ENCODE data around the gene ATR. TPM values are rescaled to one million over a fixed set of nuclear protein-coding genes. Genes with fewer than 3 reads are reported as not detected.
A peak's percentile ranks its signal among the peaks of the same experiment; 100 is the strongest.
"Not testable (repeated sequence)": the region's sequence is repeated elsewhere in the genome, so short reads cannot be mapped to it uniquely, and the experiment has no call there.

Gene ATR
- polyA plus RNA-seq, 4 donors, result 22.6 to 34.1 (median 29.7) TPM

GRCh38 chr3:142595581-142595950 is 17.0 kb upstream of the ATR start:
- peak in 1 of 4 donors; percentile 24 for DNase-seq (ENCODE audit: low read depth in 4 of 4, low spot score in 2 of 4)

- DNase-seq (ENCODE audit: low read depth in 4 of 4, low spot score in 2 of 4), result no peak
Measured at GRCh38 chr3:142595141-142595540, 16.6 kb upstream of the ATR start.

DNA sequence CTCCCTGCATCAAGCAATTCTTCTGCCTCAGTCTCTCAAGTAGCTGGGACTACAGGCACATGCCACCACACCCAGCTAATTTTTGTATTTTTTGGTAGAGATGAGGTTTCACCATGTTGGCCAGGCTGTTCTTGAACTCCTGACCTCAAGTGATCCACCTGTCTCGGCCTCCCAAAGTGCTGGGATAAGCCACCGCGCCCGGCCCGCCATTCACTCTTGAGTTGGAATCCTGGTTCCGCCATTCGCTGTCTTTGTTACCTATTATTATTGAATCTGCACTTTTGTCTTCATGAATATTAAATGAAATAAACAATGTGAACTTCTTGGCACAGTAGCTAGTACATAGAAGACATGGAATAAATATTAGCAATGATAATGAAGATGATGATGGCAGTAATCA is 13.7 kb upstream of the ATR start:
- not testable (repeated sequence) for DNase-seq (ENCODE audit: low read depth in 4 of 4, low spot score in 2 of 4)

GRCh38 chr3:142588703-142589102 is 10.2 kb upstream of the ATR start:
- DNase-seq (ENCODE audit: low read depth in 4 of 4, low spot score in 2 of 4), result no peak

- DNase-seq (ENCODE audit: low read depth in 4 of 4, low spot score in 2 of 4), result peak in 2 of 4 donors; percentile 54 to 69
Measured at GRCh38 chr3:142586803-142587406, 8.4 kb upstream of the ATR start.

DNA sequence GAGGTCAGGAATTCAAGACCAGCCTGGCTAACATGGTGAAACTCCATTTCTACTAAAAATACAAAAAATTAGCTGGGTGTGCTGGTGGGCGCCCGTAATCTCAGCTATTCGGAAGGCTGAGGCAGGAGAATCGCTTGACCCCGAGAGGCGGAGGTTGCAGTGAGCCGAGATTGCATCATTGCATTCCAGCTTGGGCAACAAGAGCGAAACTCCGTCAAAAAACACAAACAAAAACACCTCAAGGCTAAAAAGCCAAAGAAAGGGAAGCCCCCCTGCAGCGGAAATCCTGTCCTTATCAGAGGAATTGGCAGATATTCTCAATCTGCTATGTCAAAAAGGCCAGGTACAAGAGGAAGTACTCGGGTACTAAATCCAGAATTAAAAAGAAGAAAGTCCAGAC is 2.5 kb upstream of the ATR start:
- not testable (repeated sequence) for DNase-seq (ENCODE audit: low read depth in 4 of 4, low spot score in 2 of 4)

GRCh38 chr3:142580061-142580423 is 1.5 kb upstream of the ATR start:
- DNase-seq (ENCODE audit: low read depth in 4 of 4, low spot score in 2 of 4), result no peak

- DNase-seq (ENCODE audit: low read depth in 4 of 4, low spot score in 2 of 4), result no peak
Measured at GRCh38 chr3:142577696-142578328, 721 bp downstream of the ATR start.

- DNase-seq (ENCODE audit: low read depth in 4 of 4, low spot score in 2 of 4), result no peak
Measured at GRCh38 chr3:142576792-142577191, 1.7 kb downstream of the ATR start.

DNA sequence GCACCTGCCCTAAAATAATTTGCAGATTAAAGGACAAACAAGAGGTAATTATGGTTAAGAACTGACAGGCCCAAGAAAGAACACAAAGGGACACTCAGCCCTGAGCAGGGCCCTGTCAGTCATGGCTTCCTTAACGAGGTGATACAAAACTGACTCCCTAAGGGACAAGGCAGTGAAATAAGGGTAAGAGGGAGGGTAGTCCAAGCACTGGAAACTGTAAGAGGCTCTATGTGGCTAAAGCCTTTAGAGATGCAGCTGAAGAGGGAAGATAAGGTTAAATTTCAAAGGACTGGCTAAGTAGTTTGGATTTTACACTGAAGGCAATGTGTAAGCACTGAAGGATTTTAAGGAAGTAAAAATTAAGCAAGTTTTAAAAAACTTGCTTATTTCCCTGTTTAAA is 3.9 kb downstream of the ATR start:
- DNase-seq (ENCODE audit: low read depth in 4 of 4, low spot score in 2 of 4), result no peak

GRCh38 chr3:142574223-142574622 is 4.3 kb downstream of the ATR start:
- DNase-seq (ENCODE audit: low read depth in 4 of 4, low spot score in 2 of 4), result not testable (repeated sequence)

- not testable (repeated sequence) for DNase-seq (ENCODE audit: low read depth in 4 of 4, low spot score in 2 of 4)
Measured at GRCh38 chr3:142569422-142569821, 9.1 kb downstream of the ATR start.

DNA sequence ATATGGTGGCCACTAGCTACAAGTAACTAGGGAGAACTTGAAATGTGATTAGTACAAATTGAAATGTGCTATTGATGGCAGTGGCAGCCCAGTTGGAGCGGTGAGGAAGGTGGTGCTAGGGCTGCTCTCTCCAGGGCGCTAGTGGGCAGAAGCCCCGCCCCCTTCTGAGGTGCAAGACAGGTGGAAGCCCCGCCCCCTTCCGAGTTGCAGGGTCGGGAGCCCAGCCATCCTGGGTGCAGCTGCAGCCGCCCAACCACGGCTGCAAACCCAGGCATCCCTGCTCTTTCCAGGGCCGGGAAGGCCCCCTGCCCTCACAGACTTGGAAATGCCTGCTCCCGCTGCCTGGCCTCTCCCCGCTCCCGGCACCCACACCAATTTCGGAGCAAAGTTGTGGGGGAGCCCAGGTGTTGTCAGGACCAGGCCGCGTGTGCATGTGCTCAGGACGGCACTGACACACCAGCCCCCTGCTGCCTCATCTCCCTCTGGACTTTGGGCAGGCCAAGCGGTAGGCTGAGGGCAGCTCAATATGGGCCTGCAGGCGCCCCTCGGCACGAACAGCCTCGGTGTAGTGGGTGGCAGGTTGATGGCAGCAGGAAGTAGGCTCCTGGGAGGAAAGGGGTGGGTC is 10.0 kb downstream of the ATR start:
- no peak for DNase-seq (ENCODE audit: low read depth in 4 of 4, low spot score in 2 of 4)

- no peak for DNase-seq (ENCODE audit: low read depth in 4 of 4, low spot score in 2 of 4)
Measured at GRCh38 chr3:142566096-142566495, 12.4 kb downstream of the ATR start.

GRCh38 chr3:142563496-142563997 is 15.0 kb downstream of the ATR start:
- no peak for DNase-seq (ENCODE audit: low read depth in 4 of 4, low spot score in 2 of 4)

DNA sequence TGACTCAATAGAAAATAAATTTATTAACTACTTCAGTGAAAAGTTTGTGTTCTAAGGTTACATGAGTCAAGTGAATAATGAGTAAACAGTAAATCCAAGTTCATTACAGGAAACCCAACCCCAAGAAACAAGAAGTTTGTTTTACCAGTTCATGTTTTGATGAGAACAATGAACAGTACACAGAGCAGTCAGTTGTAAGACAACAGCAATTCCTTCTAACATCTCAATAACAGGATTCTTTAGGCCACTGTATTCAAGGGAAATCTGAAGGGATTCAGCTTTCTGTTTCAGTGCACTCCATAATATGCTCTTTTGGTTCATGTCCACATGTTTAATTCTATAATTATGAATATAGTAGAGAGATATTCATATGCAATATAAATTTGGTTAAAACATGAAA is 18.4 kb downstream of the ATR start:
- DNase-seq (ENCODE audit: low read depth in 4 of 4, low spot score in 2 of 4), result no peak

- no peak for DNase-seq (ENCODE audit: low read depth in 4 of 4, low spot score in 2 of 4)
Measured at GRCh38 chr3:142553741-142554140, 24.8 kb downstream of the ATR start.

DNA sequence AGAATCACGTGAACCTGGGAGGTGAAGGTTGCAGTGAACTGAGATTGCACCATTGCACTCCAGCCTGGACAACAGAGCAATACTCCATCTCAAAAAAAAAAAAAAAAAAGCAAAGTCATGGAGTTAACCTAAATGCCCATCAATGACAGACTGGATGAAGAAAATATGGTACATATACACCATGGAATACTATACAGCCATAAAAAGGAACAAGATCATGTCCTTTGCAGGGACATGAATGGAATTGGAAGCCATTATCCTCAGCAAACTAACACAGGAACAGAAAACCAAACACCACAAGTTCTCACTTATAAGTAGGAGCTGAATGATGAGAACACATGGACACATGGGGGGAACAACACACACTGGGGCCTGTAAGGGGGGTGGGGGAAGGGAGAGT is 26.0 kb downstream of the ATR start:
- DNase-seq (ENCODE audit: low read depth in 4 of 4, low spot score in 2 of 4), result not testable (repeated sequence)

DNA sequence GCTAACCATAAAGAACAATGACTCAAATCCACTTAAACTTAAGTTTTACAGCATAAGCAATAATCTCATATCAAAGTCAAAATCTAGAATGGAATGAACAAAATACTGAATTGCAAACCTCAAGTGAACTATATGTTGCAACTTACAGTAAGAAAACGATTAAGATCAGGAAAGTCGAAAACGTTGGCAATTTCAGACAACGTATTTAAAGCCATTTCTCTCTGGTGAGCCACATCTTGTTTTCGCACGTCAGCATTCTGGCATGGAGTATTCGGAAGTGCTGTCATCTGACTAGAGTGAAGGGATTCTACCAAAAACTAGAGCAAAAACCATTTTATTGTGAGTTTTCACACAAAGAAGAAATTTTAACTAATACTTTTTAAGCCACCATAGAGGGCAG is 28.5 kb downstream of the ATR start:
- no peak for DNase-seq (ENCODE audit: low read depth in 4 of 4, low spot score in 2 of 4)

DNA sequence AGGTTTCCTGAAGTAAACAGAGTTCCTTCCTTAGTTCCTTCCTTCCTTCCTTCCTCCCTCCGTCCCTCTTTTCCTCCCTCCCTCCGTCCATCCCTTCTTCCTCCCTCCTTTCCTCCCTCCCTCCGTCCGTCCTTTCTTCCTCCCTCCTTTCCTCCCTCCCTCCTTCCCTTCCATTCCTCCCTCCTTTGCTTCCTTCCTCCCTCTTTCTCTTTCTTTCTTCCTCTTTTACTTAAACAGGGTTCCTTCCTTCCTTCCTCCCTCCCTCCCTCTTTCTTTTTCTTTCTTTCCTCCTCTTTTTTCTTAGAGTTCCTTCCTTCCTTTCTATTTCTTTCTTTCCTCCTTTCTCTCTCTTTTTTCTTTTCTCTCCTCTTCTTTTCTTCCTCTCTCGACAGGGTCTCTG is 35.2 kb downstream of the ATR start:
- DNase-seq (ENCODE audit: low read depth in 4 of 4, low spot score in 2 of 4), result no peak

DNA sequence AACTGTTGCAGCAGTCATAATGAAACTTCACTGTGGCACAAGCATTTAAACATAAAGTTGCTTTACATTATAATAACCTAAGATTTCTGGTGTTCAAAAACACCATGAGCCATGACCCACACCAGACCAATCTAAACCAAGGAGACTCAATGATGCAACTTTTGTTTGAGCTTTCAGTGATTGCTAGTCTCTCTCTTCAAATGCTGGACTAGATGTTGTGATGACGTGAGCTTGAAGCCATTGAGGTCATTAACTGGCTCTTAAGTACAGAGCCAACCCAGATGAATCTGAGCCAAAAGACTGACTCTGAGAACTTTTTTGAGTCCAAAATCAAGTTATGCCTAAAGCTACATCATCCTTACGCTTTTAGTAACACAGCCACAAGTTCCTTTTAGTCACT is 36.5 kb downstream of the ATR start:
- no peak for DNase-seq (ENCODE audit: low read depth in 4 of 4, low spot score in 2 of 4)

- no peak for DNase-seq (ENCODE audit: low read depth in 4 of 4, low spot score in 2 of 4)
Measured at GRCh38 chr3:142536519-142536918, 42.0 kb downstream of the ATR start.

Data from left renal cortex interstitium (tissue), 4 donors.